Stimulated activated naive CD8-positive, alpha-beta T cell treated with anti-CD3 and anti-CD28 coated beads, Interleukin-15, amount 100 ng/mL, for 72 hours (primary cell): Measurements from ENCODE around the gene PSMA6.
"Not testable (repeated sequence)": the region's sequence is repeated elsewhere in the genome, so short reads cannot be mapped to it uniquely, and the experiment has no call there.

Experiments
- ATAC-seq: fragments of 150-1000 bp; cut with Tn5 transposase; 2 replicates; pipeline ENCODE4 v1.10.0; 2021; ENCODE audit warnings: mild to moderate bottlenecking, moderate library complexity
- DNase-seq, 2 donors: peaks; one replicate each; pipeline ENCODE4 v3.0.0; 2021 to 2022
- H3K27ac Mint-ChIP-seq, 2 donors: one replicate each; pipeline ENCODE4 v1.8.0; 2022; ENCODE audit warnings: mild to moderate bottlenecking in 2 of 2, mixed read lengths in 2 of 2, moderate library complexity in 2 of 2
- H3K27me3 Mint-ChIP-seq: one replicate; pipeline ENCODE4 v1.8.0; 2022; ENCODE audit warnings: mixed read lengths
- H3K4me1 Mint-ChIP-seq: one replicate; pipeline ENCODE4 v1.8.0; 2022; ENCODE audit warnings: mild to moderate bottlenecking, mixed read lengths
- H3K4me3 Mint-ChIP-seq, 2 donors: one replicate each; pipeline ENCODE4 v1.8.0; 2022; ENCODE audit warnings: mild to moderate bottlenecking in 2 of 2, mixed read lengths in 2 of 2, moderate library complexity in 1 of 2
- H3K9me3 Mint-ChIP-seq, 2 donors: one replicate each; pipeline ENCODE4 v1.8.0; 2022; ENCODE audit warnings: mixed read lengths in 2 of 2

PSMA6 gene

DNA sequence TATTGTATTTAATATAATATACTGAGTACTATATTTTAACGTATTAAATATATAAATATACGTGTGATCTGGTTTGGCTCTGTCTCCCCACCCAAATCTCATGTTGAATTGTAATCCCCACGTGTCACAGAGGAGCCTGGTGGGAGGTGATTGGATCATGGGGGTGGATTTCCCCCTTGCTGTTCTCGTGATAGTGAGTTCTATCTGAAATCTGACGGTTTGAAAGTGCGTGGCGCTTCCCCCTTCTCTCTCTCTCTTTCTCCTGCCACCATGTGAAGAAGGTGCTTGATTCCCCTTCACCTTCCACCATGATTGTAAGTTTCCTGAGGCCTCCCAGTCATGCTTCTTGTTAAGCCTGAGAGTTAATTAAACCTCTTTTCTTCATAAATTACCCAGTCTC lies 67.5 kb downstream of the PSMA6 start:
- H3K4me1 Mint-ChIP-seq = peaks cover 41% of the 10 kb centered on the region
- peak overlapping the region in 1 of 2 donors; percentile 54 for H3K27ac Mint-ChIP-seq
- not testable (repeated sequence) for ATAC-seq, H3K9me3 Mint-ChIP-seq, H3K4me3 Mint-ChIP-seq, DNase-seq, H3K27me3 Mint-ChIP-seq

- no peaks in the 10 kb centered on the region for H3K9me3 Mint-ChIP-seq
- peak overlapping the region in 1 of 2 donors; percentile 78 for H3K27ac Mint-ChIP-seq
- peaks cover 48% of the 10 kb centered on the region for H3K4me1 Mint-ChIP-seq
- H3K4me3 Mint-ChIP-seq = no peak overlapping the region
- no peak for DNase-seq
- no peaks in the 10 kb centered on the region for H3K27me3 Mint-ChIP-seq
- ATAC-seq = no peak
Observed at GRCh38 chr14:35361141-35361480, 68.9 kb downstream of the PSMA6 start.

GRCh38 chr14:35362450-35362849 lies 70.3 kb downstream of the PSMA6 start:
- ATAC-seq = no peak
- Mint-ChIP-seq H3K4me3 (no peak overlapping the region), H3K4me1 (peaks cover 49% of the 10 kb centered on the region), H3K27ac (peak overlapping the region in 1 of 2 donors; percentile 81), H3K27me3 (no peaks in the 10 kb centered on the region), H3K9me3 (no peaks in the 10 kb centered on the region)
- no peak for DNase-seq

GRCh38 chr14:35362911-35363374 lies 70.8 kb downstream of the PSMA6 start:
- no peaks in the 10 kb centered on the region for H3K27me3 Mint-ChIP-seq
- H3K9me3 Mint-ChIP-seq = no peaks in the 10 kb centered on the region
- peaks cover 54% of the 10 kb centered on the region for H3K4me1 Mint-ChIP-seq
- DNase-seq (no peak), ATAC-seq (no peak)
- no peak overlapping the region for H3K27ac Mint-ChIP-seq
- H3K4me3 Mint-ChIP-seq = no peak overlapping the region

DNA sequence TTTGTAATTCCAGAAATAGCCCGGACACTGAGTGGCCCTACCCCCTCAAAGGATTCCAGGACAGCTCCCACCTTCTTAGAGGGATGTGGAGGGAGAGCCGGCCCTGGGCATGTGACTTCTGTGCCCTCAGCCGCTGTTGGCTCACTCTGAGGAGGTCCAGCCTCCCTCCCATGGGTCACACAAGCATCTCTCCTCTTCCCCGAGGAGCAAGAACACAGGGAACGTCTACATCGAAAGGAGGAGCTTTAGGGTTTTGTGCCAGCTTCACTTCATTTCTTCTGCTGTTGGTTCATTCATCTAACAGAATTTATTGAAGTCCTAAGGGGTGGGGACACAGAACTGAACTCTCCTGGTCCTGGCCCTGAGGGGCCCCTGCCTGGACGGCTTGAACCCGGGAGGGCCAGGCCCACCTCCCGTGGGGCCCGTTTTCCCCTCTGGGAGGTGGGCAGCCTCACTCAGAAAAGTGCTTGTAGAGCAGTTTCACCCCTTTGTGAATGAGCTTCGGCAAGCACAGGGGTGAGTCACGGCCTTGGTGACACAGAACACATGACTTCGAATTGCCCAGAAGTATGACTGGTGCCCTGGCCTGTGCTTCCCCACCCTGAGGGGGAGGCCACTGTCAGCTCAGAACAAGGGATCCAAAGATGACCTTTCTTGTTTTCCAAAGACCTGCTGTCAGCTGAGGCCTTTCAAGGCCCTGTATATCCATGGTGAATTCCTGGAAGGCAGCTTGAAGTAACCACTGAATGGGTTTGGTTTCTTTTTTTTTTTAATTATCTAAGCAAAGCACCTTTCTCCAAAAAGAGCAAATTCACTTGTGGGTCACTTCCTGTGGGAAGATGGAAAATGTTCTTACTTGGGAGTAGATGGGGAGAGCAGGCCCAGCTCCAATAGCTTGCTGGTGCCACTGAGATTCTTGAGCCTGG lies 73.2 kb downstream of the PSMA6 start:
- DNase-seq (peak; percentile 66 to 83), ATAC-seq (peak; percentile 93)
- Mint-ChIP-seq H3K27me3 (no peaks in the 10 kb centered on the region), H3K4me3 (peak overlapping the region; percentile 73 to 76), H3K4me1 (peaks cover 68% of the 10 kb centered on the region), H3K9me3 (no peaks in the 10 kb centered on the region), H3K27ac (peak overlapping the region; percentile 96 to 97)

- DNase-seq (peak in 1 of 2 donors; percentile 37), ATAC-seq (peak; percentile 33)
- peak overlapping the region in 1 of 2 donors; percentile 97 for H3K27ac Mint-ChIP-seq
- H3K4me3 Mint-ChIP-seq = peak overlapping the region in 1 of 2 donors; percentile 76
- peaks cover 61% of the 10 kb centered on the region for H3K4me1 Mint-ChIP-seq
- H3K9me3 Mint-ChIP-seq = peaks cover under 1 to 6% of the 10 kb centered on the region in 2 donors
- H3K27me3 Mint-ChIP-seq = no peaks in the 10 kb centered on the region
Observed at GRCh38 chr14:35366056-35366451, 73.9 kb downstream of the PSMA6 start.

- H3K9me3 Mint-ChIP-seq = peaks cover 5 to 10% of the 10 kb centered on the region in 2 donors
- H3K4me1 Mint-ChIP-seq = peaks cover 59% of the 10 kb centered on the region
- H3K27me3 Mint-ChIP-seq = no peaks in the 10 kb centered on the region
- peak overlapping the region; percentile 68 to 73 for H3K4me3 Mint-ChIP-seq
- H3K27ac Mint-ChIP-seq = peak overlapping the region; percentile 36 to 96
- ATAC-seq (no peak), DNase-seq (no peak)
Observed at GRCh38 chr14:35366521-35366976, 74.4 kb downstream of the PSMA6 start.

DNA sequence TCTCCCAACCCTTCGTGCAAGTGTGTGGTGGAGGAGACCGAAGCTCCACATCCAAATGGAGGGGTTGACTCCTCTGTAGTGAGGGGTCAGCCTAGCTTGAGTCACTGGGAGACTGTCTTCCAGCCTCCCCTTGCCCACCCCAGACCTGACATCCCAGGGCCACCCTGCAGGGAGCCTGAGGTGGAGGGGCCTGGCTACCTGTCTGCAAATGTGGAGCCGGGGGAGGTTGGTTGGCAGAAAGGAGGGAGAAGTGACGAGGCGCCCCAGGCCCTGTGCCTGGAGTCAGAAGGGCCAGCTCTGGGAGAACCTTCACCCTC lies 74.8 kb downstream of the PSMA6 start:
- Mint-ChIP-seq H3K27me3 (no peaks in the 10 kb centered on the region), H3K9me3 (peaks cover 5 to 10% of the 10 kb centered on the region in 2 donors), H3K4me3 (peak overlapping the region; percentile 68 to 73), H3K27ac (peak overlapping the region; percentile 93 to 96), H3K4me1 (peaks cover 59% of the 10 kb centered on the region)
- DNase-seq (no peak), ATAC-seq (no peak)
